Peyer's patch (tissue), 4 donors: ENCODE results near the gene NAV2. TPM values are rescaled to one million over a fixed set of nuclear protein-coding genes. Genes with fewer than 3 reads are reported as not detected.

Experiments
- DNase-seq, 3 donors: peaks; one replicate each; pipeline ENCODE4 v3.0.0-alpha.2; 2017 to 2019
- H3K27ac ChIP-seq, 4 donors: fragments of 200-600 bp; sonication (generic); one replicate each; pipeline ENCODE4 v1.5.1; 2016 to 2019
- H3K27me3 ChIP-seq, 2 donors: fragments of 200-600 bp; sonication (generic); one replicate each; pipeline ENCODE4 v1.5.1; 2019
- H3K36me3 ChIP-seq, 3 donors: fragments of 200-600 bp; sonication (generic); one replicate each; pipeline ENCODE4 v1.5.1; 2016 to 2019
- H3K4me1 ChIP-seq, 4 donors: fragments of 200-600 bp; sonication (generic); one replicate each; pipeline ENCODE4 v1.5.1; 2016 to 2019
- H3K4me3 ChIP-seq, 4 donors: fragments of 200-600 bp; sonication (generic); 1 replicate in 3 of 4; 2 replicates in 1 of 4; pipeline ENCODE4 v1.5.1; 2016 to 2019; ENCODE audit warnings: mild to moderate bottlenecking in 1 of 4
- H3K9me3 ChIP-seq, 4 donors: fragments of 200-600 bp; sonication (generic); one replicate each; pipeline ENCODE4 v1.5.1; 2016 to 2019; ENCODE audit warnings: mild to moderate bottlenecking in 1 of 4
- POLR2A ChIP-seq, 2 donors: fragments of 450-650 bp; IDR thresholded peaks; one replicate each; pipeline ENCODE4 v1.5.1; 2017; ENCODE audit warnings: antibody characterized with exemption in 2 of 2, mild to moderate bottlenecking in 2 of 2, moderate library complexity in 2 of 2
- total RNA-seq, 4 donors: library from RNA; depleted of rRNA; stranded (reverse); fragments of >200 nt; gene quantifications; one replicate each; pipeline ENCODE4 v1.1.0, GENCODE V29; 2016
- TF ChIP-seq, protein P1 (sequence below), 6 experiments: fragments of 450-650 bp in 4 of 6; fragments of 200-600 bp in 2 of 6; sonication (generic) in 1 of 6; IDR thresholded peaks; one replicate each; pipeline ENCODE4 v1.5.1; 2017 to 2019; ENCODE audit warnings: antibody characterized with exemption in 6 of 6, mild to moderate bottlenecking in 3 of 6, moderate library complexity in 1 of 6

Gene NAV2
- total RNA-seq, 4 donors from 2014 or later: 6.0 to 48.7 (median 20.1) TPM

- no peak for TF ChIP-seq POLR2A (IDR thresholded peaks at IDR 0.05)
- TF ChIP-seq, protein P1, sequence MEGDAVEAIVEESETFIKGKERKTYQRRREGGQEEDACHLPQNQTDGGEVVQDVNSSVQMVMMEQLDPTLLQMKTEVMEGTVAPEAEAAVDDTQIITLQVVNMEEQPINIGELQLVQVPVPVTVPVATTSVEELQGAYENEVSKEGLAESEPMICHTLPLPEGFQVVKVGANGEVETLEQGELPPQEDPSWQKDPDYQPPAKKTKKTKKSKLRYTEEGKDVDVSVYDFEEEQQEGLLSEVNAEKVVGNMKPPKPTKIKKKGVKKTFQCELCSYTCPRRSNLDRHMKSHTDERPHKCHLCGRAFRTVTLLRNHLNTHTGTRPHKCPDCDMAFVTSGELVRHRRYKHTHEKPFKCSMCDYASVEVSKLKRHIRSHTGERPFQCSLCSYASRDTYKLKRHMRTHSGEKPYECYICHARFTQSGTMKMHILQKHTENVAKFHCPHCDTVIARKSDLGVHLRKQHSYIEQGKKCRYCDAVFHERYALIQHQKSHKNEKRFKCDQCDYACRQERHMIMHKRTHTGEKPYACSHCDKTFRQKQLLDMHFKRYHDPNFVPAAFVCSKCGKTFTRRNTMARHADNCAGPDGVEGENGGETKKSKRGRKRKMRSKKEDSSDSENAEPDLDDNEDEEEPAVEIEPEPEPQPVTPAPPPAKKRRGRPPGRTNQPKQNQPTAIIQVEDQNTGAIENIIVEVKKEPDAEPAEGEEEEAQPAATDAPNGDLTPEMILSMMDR (IDR thresholded peaks at IDR 0.05): no peak
- Histone ChIP-seq H3K4me1 (no peaks in the 10 kb centered on the region), H3K27ac (no peak overlapping the region)
Observed at GRCh38 chr11:19696904-19697303, 15.7 kb upstream of the NAV2 start.

DNA sequence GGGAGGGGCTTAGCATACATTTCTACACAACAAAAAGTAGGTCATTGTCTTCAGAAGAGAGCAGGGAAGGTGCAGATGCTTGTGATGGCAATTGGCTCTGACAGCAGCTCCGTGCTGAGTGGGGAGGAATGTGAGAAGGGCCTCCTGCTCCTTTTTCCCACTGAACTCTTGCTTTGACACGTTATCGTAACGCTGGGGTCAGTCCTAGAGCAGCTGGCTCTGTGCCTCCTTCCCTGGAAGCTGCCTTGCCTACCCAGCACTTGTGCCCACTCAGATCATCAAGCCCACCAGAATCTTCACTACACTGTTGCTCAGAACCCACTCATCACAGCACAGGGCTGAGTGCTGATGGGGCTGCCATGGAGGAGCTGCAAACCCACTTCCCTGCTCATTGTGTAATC lies 14.9 kb upstream of the NAV2 start:
- H3K27ac ChIP-seq: no peak overlapping the region

More at GRCh38 chr11:19696904-19697303, 15.7 kb upstream of the NAV2 start:
- Histone ChIP-seq H3K27me3 (no peaks in the 10 kb centered on the region), H3K9me3 (no peaks in the 10 kb centered on the region), H3K36me3 (no peaks in the 10 kb centered on the region), H3K4me3 (no peak overlapping the region)
- DNase-seq: no peak

DNA sequence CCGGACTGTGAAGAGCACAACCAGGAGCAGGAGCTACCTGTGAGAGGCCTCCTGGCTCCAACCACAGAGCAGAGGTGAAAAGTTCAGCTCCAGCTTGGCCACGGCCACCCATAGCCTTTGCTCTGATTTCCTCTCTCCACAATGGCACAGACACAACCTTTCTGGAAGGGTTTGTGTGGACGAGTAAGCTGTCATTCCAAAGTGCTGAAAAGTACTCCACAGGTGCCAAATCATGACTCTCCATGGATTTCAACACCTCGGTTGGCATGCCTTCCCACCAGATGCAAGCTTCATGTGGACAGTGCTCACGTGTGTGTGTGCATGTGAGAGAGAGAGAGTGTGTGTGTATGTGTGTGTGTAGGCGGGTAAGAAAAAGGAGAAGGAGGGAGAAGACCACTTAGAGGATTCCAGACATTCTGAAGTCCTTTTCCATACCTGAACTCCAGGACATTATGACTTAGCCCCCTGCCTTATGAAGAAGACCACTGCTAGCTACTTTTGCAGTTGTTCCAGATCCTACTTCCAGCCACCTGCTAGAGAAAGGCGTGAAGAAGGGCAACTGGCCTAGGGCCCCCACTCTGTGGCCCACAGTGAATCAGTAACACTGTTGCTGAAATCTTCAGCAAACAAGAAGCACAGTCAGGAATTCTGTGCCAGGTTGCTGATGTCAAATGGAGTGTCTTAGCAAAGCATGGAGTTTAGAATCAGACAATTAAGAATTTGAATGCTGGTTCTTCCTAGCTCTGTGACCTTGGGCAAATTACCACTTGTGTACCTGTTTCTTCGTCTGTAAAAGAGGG lies 13.9 kb upstream of the NAV2 start:
- H3K4me1 ChIP-seq: no peaks in the 10 kb centered on the region
- TF ChIP-seq, protein P1 (IDR thresholded peaks at IDR 0.05): no peak
- no peak for TF ChIP-seq POLR2A (IDR thresholded peaks at IDR 0.05)
- H3K4me3 ChIP-seq: no peak overlapping the region
- no peaks in the 10 kb centered on the region for H3K27me3 ChIP-seq
- H3K9me3 ChIP-seq: no peaks in the 10 kb centered on the region
- H3K27ac ChIP-seq: no peak overlapping the region
- no peak for DNase-seq
- no peaks in the 10 kb centered on the region for H3K36me3 ChIP-seq

More for the DNA sequence above, 14.9 kb upstream of the NAV2 start:
- Histone ChIP-seq H3K9me3 (no peaks in the 10 kb centered on the region), H3K4me1 (no peaks in the 10 kb centered on the region), H3K27me3 (no peaks in the 10 kb centered on the region), H3K36me3 (no peaks in the 10 kb centered on the region), H3K4me3 (no peak overlapping the region)
- TF ChIP-seq, protein P1 (IDR thresholded peaks at IDR 0.05): no peak
- TF ChIP-seq POLR2A (IDR thresholded peaks at IDR 0.05): no peak
- no peak for DNase-seq

DNA sequence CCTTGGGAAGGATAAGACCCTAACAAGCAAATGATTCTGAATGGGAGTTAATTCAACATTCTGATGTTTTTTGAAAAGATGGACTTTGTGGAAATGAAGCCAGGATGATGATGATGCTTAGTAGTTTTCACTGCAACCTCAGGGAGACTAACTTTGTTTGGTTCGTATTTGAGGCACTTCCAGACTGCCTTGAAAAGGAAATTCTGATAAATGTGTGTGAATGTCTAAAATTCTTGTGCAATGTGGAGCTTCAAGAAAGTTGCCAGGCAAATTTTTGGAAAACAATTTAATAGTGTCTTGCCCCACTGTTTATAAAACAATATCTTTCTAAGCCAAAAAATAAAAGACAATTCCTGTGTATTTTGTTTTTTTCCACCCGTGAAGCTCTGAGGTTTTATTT lies 11.2 kb upstream of the NAV2 start:
- DNase-seq: no peak
- Histone ChIP-seq H3K9me3 (no peaks in the 10 kb centered on the region), H3K27me3 (no peaks in the 10 kb centered on the region), H3K4me3 (no peak overlapping the region), H3K36me3 (no peaks in the 10 kb centered on the region), H3K4me1 (no peaks in the 10 kb centered on the region), H3K27ac (no peak overlapping the region)
- TF ChIP-seq, protein P1 (IDR thresholded peaks at IDR 0.05): no peak
- no peak for TF ChIP-seq POLR2A (IDR thresholded peaks at IDR 0.05)

- no peak overlapping the region for H3K27ac ChIP-seq
- no peak overlapping the region for H3K4me3 ChIP-seq
- DNase-seq: no peak
- no peaks in the 10 kb centered on the region for H3K36me3 ChIP-seq
- no peaks in the 10 kb centered on the region for H3K27me3 ChIP-seq
- H3K9me3 ChIP-seq: no peaks in the 10 kb centered on the region
- no peaks in the 10 kb centered on the region for H3K4me1 ChIP-seq
- TF ChIP-seq, protein P1 (IDR thresholded peaks at IDR 0.05): no peak
- TF ChIP-seq POLR2A (IDR thresholded peaks at IDR 0.05): no peak
Observed at GRCh38 chr11:19702620-19703019, 10.0 kb upstream of the NAV2 start.
